Epidermal melanocyte (primary cell): ENCODE measurements around the gene HSD17B12.
A peak's percentile ranks its signal among the peaks of the same experiment; 100 is the strongest.

Experiments used
- DNase-seq: peaks from one replicate; pipeline ENCODE4 v3.0.0; 2011; ENCODE audit warnings: low spot score; ENCODE audit not compliant: insufficient read length

Gene HSD17B12

DNA sequence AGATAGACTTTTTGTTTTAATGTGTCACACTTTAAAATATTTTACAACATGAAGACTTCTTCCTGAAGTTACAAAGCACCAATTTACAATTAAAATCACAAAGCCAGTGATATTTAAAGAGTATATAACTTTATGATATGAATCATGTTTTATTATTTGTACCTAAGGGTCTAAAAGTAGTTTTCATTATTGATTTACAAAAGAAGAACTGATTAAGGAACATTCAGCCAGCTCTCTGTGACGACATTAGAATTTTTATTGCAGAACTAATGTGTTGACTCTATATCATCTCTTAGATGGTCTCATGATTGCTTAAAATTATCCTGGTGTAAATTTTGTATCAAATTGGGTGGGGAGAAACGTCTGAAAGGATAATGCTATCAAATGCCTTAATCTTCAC, 117.3 kb downstream of the HSD17B12 start:
- no peak for DNase-seq

DNA sequence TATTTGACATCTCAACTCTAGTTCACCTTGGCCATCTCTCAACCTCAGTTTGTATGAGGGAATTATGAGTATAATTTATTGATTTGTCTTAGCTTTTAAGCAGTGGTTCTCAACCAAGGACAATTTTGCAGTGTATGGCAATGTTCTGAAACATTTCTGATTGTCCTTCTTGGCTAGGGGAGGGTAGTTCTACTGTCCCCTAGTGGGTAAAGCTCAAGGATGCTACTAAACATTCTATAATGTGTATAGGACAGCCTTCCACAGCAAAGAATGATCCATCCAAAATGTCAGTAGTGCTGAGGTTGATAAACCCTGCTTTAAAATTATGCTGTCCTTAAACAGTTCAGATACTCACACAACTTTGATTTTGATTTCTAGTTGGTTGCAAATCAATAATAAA, 122.0 kb downstream of the HSD17B12 start:
- no peak for DNase-seq

GRCh38 chr11:43803766-43804165, 123.2 kb downstream of the HSD17B12 start:
- DNase-seq: no peak

- DNase-seq: no peak
These were observed 126.4 kb downstream of the HSD17B12 start for GRCh38 chr11:43806976-43807375.

GRCh38 chr11:43810929-43811596, 130.5 kb downstream of the HSD17B12 start:
- DNase-seq: no peak

- no peak for DNase-seq
These were observed 131.9 kb downstream of the HSD17B12 start for GRCh38 chr11:43812471-43812870.

DNA sequence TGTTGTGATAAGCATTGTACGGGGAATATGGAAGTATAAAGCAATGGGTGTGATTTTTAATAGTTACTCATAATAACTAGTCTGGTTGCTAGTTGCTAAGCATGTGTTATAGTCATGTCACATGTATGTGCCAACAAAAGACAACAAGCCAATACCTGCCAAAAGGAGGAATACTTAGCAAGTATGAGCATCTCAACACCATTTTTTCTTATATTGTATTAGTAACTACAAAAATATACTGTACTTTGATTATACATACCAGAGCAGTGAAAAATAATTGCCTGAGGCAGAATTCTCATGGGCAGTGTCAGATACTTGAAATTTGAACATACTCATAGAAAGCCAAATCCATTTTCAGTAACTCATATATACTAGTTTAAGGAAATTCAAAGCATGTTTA, 137.7 kb downstream of the HSD17B12 start:
- no peak for DNase-seq

DNA sequence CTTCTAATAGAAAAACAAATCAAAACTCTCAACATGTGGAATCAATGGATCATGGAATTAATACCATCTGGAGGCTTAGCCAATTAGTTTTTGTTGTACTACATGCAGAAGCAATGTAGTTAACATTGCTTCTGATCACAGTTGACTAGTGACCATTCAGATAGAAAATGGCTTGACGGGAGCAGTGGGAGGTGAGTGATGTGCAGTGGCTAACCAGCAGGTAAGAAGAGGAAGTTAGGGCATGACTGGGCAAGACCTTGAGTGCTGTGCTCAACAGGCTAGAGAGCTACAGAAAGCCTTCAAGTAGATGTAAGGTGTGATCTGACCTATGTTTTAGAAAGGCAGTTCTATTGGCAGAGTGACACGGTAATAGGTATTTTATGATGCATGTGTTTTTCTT, 139.4 kb downstream of the HSD17B12 start:
- no peak for DNase-seq

- DNase-seq: no peak
These were observed 142.8 kb downstream of the HSD17B12 start for GRCh38 chr11:43823316-43823715.

DNA sequence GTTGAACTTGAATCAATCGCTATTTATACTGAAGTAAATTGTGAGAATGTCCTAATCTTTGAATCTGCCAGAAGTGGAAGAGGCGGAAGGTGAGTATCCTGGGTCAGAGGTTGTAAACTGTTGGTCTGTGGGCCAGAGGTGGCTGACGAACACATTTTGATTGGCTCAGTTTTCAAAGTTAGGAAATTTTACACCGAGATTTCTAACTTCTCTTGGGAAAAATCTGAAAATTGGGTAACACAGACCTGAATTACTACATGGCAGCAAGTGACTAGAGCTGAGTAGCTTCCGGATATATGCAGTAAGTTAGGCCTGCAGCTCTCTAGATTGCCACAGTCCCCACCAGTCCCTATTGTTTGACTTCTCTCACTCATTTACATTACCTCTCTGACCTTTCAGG, 143.3 kb downstream of the HSD17B12 start:
- DNase-seq: no peak

- no peak for DNase-seq
These were observed 144.8 kb downstream of the HSD17B12 start for GRCh38 chr11:43825217-43825816.

GRCh38 chr11:43830928-43831440, 150.4 kb downstream of the HSD17B12 start:
- peak; percentile 60 for DNase-seq

DNA sequence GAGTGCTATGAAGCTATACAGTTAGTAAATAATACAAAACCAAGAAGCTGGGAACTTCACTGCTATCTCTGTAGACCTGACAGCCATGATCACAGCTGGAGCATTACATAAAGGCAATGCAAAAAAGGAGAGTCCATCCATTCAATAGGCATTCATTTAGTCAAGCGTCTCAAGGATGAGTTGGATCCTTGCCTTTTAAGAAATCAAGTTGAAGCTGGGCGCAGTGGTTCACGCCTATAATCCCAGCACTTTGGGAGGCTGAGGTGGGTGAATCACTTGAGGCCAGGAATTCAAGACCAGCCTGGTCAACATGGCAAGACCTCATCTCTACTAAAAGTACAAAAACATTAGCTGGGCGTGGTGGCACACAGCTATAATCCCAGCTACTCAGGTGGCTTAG, 152.0 kb downstream of the HSD17B12 start:
- no peak for DNase-seq

DNA sequence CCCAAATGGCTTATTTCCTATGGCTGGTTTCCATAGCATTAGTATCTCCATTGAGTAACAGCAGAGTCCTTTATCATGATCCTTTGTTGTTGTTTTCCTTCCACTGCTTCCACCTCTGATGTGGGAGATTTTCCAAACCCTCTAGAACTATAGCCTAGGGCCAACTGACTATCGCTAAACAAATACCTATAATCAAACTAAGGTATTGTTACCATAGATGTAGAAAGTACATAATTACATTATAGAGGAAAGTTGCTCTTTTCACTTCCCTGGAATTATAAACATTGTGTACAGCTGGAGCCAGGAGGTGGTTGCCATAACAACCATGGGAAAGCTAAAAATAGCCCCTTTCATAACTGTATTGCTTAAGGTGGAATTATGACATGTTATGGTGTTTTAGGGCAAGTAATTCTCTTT, 153.1 kb downstream of the HSD17B12 start:
- DNase-seq: no peak

DNA sequence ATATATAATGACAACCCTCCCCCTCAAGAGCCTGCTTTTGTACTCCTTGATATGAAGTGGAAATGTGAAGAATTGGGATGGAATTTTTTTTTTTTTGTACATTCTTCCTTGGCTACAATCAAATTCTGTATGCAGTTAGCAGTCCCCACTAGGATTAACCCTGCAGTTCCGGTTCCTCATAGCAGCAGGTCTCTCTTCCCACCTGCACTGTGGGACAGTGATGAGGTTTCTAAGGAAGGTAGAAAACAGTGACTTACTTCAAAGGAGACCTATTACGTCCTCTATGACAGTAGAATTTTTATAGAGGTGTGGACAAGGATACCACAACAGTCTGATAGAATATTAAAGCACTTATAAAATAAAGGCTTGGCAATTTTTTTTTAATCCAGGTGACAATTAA, 153.7 kb downstream of the HSD17B12 start:
- no peak for DNase-seq

DNA sequence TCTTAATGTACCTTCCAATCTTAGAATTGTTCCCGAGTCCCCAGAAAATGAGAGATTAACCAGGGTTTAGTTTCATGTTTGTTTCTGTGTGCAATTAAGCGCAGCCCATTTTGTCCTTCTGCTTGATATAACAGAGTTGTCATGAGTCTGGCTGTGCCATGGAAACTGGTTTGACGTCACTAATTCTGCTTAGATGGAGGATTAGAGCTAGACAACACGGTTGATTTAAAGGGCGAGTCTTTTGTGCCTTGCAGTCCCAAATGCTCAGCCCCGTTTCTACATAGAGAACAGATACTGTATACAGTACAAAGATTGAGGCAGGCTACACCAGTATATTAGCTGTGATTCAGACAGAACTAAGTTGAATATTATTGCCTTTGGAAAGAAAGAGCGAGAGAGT, 154.6 kb downstream of the HSD17B12 start:
- no peak for DNase-seq

- DNase-seq: no peak
These were observed 157.3 kb downstream of the HSD17B12 start for GRCh38 chr11:43837879-43838278.

DNA sequence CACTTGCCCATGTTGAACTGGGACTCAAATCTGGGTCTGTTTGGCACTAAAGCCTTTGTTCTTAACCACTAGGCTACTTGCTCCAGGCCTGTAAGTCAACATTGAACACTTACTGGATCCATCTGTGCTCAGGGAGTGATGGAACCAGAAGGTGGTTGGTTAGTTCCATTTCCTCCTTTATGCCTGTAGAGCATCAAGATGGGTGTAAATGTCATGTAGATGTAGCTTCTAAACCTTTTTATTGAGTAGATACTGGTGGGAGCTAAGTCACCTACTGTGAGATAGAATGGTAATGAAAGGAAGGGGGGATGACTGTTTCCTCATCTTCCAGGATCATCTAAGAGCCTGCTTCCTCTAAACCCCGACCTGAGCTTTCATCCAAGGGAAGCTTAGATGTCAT, 161.5 kb downstream of the HSD17B12 start:
- DNase-seq: no peak

GRCh38 chr11:43845816-43846215, 165.3 kb downstream of the HSD17B12 start:
- DNase-seq: no peak

DNA sequence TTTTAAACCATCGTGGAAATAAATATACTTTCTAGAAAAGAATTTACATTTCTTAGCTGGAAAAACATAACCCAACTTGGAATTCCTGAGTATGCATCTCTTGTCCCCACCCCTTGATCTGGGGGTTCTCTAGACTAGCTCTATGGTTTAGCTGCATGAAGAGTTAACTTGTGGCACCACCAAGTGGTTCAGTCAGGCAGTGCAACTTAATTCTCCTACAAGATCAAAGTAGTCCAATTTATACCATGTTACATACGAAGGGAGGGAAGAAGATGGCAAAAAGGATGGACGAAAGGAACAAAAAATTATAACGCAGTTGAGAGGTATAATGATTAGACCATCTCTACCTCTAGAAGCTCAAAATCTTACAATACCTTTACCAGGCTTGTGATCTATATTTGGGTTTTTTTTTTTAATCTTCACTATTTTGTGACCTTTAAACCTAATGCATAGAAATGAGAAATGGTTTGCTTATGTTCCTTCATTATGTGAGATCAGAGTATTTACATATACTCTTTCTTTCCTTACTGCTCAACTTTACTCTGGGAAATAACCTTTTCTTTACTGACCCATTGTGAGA, 171.6 kb downstream of the HSD17B12 start:
- peak; percentile 60 for DNase-seq

GRCh38 chr11:43853781-43854180, 173.2 kb downstream of the HSD17B12 start:
- no peak for DNase-seq

DNA sequence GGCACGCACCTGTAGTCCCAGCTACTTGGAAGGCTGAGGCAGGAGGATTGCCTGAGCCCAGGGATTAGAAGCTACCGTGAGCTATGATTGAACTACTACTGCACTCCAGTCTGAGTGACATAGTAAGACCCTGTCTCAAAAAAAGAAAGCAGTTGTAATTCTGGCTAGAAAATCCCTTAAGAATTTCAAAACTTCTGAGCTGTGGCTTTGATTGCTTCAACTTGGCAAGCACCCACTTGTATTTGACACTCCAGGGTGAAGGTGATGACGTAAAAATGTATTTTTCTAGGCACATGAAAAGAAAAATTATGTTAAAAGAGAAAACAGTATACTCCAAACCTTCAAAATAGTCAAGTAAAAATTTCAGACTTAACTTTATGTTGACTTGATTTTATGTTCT, 176.5 kb downstream of the HSD17B12 start:
- DNase-seq: no peak

- no peak for DNase-seq
These were observed 180.6 kb downstream of the HSD17B12 start for GRCh38 chr11:43861141-43861540.
